NCI-H1105 treated with DMSO at 0.1 percent for 48 hours (cell line): ENCODE results near the gene LUC7L2.
"Not testable (repeated sequence)": the region's sequence is repeated elsewhere in the genome, so short reads cannot be mapped to it uniquely, and the experiment has no call there.

Experiments
- DNase-seq: peaks from one replicate; lab custom pipeline; 2025; lab: John Stamatoyannopoulos, UW

LUC7L2 gene

GRCh38 chr7:139446051-139446890 is 86.6 kb downstream of the LUC7L2 start:
- DNase-seq, result no peak

- no peak for DNase-seq
Observed at GRCh38 chr7:139450851-139451250, 91.2 kb downstream of the LUC7L2 start.

GRCh38 chr7:139451638-139452037 is 91.9 kb downstream of the LUC7L2 start:
- no peak for DNase-seq

- DNase-seq, result no peak
Observed at GRCh38 chr7:139452958-139453672, 93.4 kb downstream of the LUC7L2 start.

GRCh38 chr7:139453673-139454321 is 94.1 kb downstream of the LUC7L2 start:
- no peak for DNase-seq

GRCh38 chr7:139455789-139456188 is 96.1 kb downstream of the LUC7L2 start:
- no peak for DNase-seq

GRCh38 chr7:139456511-139456910 is 96.8 kb downstream of the LUC7L2 start:
- no peak for DNase-seq

- no peak for DNase-seq
Observed at GRCh38 chr7:139457153-139457946, 97.7 kb downstream of the LUC7L2 start.

GRCh38 chr7:139463421-139463820 is 103.7 kb downstream of the LUC7L2 start:
- DNase-seq, result not testable (repeated sequence)

GRCh38 chr7:139464511-139464910 is 104.8 kb downstream of the LUC7L2 start:
- DNase-seq, result not testable (repeated sequence)

GRCh38 chr7:139465072-139465471 is 105.4 kb downstream of the LUC7L2 start:
- DNase-seq, result not testable (repeated sequence)

- not testable (repeated sequence) for DNase-seq
Observed at GRCh38 chr7:139467729-139468128, 108.0 kb downstream of the LUC7L2 start.

- not testable (repeated sequence) for DNase-seq
Observed at GRCh38 chr7:139468281-139468680, 108.6 kb downstream of the LUC7L2 start.

GRCh38 chr7:139471740-139472353 is 112.2 kb downstream of the LUC7L2 start:
- no peak for DNase-seq
